HepG2 (cell line): Measurements from ENCODE around the gene FOXA1. TPM values are rescaled to one million over a fixed set of nuclear protein-coding genes. Genes with fewer than 3 reads are reported as not detected.

Experiments
- ATF7-NPFF ChIP-seq: sonication (generic); formaldehyde crosslinking; IDR thresholded peaks from 2 replicates; pipeline ENCODE4 v1.8.1; 2023; ENCODE audit warnings: mild to moderate bottlenecking, low read depth, missing genetic modification reagents, moderate library complexity
- FIP1L1 ChIP-seq: fragments of 200-400 bp; formaldehyde crosslinking; IDR thresholded peaks from 2 replicates; pipeline ENCODE4 v1.6.1; 2018; ENCODE audit warnings: low read depth, mild to moderate bottlenecking, low read length, moderate library complexity, borderline replicate concordance; ENCODE audit not compliant: insufficient read depth
- FOXK1 ChIP-seq: sonication (generic); formaldehyde crosslinking; IDR thresholded peaks from 2 replicates; pipeline ENCODE4 v1.4.0; 2020; ENCODE audit warnings: low read depth, missing genetic modification reagents, borderline replicate concordance
- JUN ChIP-seq: sonication (generic); formaldehyde crosslinking; IDR thresholded peaks from 2 replicates; pipeline ENCODE4 v1.4.0; 2020; ENCODE audit warnings: mild to moderate bottlenecking, missing genetic modification reagents
- MED1 ChIP-seq: sonication (generic); formaldehyde crosslinking; IDR thresholded peaks from 2 replicates; pipeline ENCODE4 v1.4.0; 2020; ENCODE audit warnings: missing genetic modification reagents
- PHF21A ChIP-seq: sonication (generic); formaldehyde crosslinking; IDR thresholded peaks from 2 replicates; pipeline ENCODE4 v1.5.0; 2020; ENCODE audit warnings: mild to moderate bottlenecking, missing genetic modification reagents
- POLR2G ChIP-seq: fragments of 200-400 bp; formaldehyde crosslinking; IDR thresholded peaks from 2 replicates; pipeline ENCODE4 v1.6.1; 2018; ENCODE audit warnings: mild to moderate bottlenecking, low read depth, low read length, moderate library complexity
- THYN1 ChIP-seq: sonication (generic); formaldehyde crosslinking; IDR thresholded peaks from 2 replicates; pipeline ENCODE4 v1.8.1; 2023; ENCODE audit warnings: low read depth, mild to moderate bottlenecking, moderate library complexity, missing genetic modification reagents, borderline replicate concordance
- ZNF34 ChIP-seq: sonication (generic); formaldehyde crosslinking; IDR thresholded peaks from 2 replicates; pipeline ENCODE4 v1.4.0; 2020; ENCODE audit warnings: mild to moderate bottlenecking, missing genetic modification reagents, borderline replicate concordance
- ZNF484 ChIP-seq: sonication (generic); formaldehyde crosslinking; IDR thresholded peaks from 2 replicates; pipeline ENCODE4 v1.5.1; 2020; ENCODE audit warnings: mild to moderate bottlenecking, low read depth, missing genetic modification reagents, borderline replicate concordance
- ZNF501 ChIP-seq: sonication (generic); formaldehyde crosslinking; IDR thresholded peaks from 2 replicates; pipeline ENCODE4 v1.5.1; 2020; ENCODE audit warnings: mild to moderate bottlenecking, moderate library complexity, missing genetic modification reagents
- polyA plus RNA-seq, 8 experiments: library from polyadenylated mRNA; depleted of rRNA in 3 of 8; stranded (reverse) in 7 of 8; unstranded in 1 of 8; fragments of >200 nt; fragmentation: Illumina TruSeq in 4 of 8; extraction: Trizol in 4 of 8; gene quantifications; 2 replicates each; pipeline versions ENCODE4 v1.2.1 to v1.2.3, GENCODE V29; 2011 to 2016; ENCODE audit warnings: low read depth in 4 of 8, missing spikeins in 1 of 8, mixed read lengths in 1 of 8; ENCODE audit not compliant: insufficient read depth in 1 of 8
- total RNA-seq, 5 experiments: library from RNA; depleted of rRNA; stranded (reverse); fragments of >200 nt; fragmentation: Illumina TruSeq; extraction: Trizol; gene quantifications; 2 replicates each; pipeline ENCODE4 v1.2.3, GENCODE V29; 2016; ENCODE audit warnings: low read depth in 1 of 5
- TF ChIP-seq, protein P1 (sequence below): sonication (generic); formaldehyde crosslinking; IDR thresholded peaks from 2 replicates; pipeline ENCODE4 v1.8.1; 2022; ENCODE audit warnings: mild to moderate bottlenecking, missing genetic modification reagents
- TF ChIP-seq, protein P2 (sequence below): sonication (generic); formaldehyde crosslinking; IDR thresholded peaks from 2 replicates; pipeline ENCODE4 v1.4.0; 2020; ENCODE audit warnings: missing genetic modification reagents
- TF ChIP-seq, protein P3 (sequence below): sonication (generic); formaldehyde crosslinking; IDR thresholded peaks from 2 replicates; pipeline ENCODE4 v1.9.0; 2021; ENCODE audit warnings: mild to moderate bottlenecking, missing genetic modification reagents
- TF ChIP-seq, protein P4 (sequence below): sonication (generic); formaldehyde crosslinking; IDR thresholded peaks from 2 replicates; pipeline ENCODE4 v1.4.0; 2020; ENCODE audit warnings: missing genetic modification reagents
- TF ChIP-seq, protein P5 (sequence below): sonication (generic); formaldehyde crosslinking; IDR thresholded peaks from 2 replicates; pipeline ENCODE4 v1.4.0; 2020; ENCODE audit warnings: missing genetic modification reagents

The FOXA1 gene
- total and polyA plus RNA-seq, 2 of the 13 experiments (the other 11 are each of a cell fraction or from before 2014, with no cell fraction given): 43.4 to 58.6 TPM

DNA sequence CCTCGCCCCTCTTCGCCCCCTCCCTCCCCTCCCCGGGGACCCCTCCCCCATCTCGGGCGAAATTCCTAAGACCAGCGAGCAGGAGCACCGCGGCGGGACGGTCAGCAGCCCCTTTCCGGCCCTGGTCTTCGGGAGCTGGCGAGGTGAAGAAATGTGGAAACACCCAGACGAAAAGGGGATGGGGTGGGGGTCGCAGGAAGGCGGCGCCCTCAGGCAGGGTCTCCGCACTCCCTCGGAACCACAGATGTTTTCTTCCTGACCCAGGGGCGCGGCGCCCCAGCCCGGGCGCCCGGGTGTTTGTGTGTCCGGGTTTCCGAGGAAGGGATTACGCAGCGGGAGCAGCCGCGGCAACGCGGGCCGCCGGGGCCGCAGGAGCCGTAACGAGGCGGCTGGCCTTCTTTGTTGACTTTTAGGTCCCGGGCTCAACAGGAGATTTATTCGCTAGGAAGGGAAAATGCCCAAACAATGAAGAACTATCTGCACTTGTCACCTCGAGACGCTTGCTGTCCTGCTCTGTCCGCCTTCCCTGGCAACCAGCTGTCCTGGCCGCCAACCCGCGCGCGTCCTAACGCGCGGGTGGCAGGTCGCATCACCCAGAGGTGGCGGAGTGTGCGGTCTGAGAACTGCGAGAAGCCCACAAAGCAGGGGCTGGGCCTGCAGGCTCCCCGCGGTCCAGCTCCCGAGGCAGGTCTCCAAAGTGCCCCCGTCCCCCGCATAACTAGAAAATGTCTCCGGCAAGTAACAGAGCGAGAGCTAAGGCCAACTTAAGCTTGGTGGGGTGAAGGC is 7.0 kb downstream of the FOXA1 start (continued):
- TF ChIP-seq FIP1L1: 0 out of 2 replicates have a peak, but pooled peaks have one; percentile 13
- TF ChIP-seq MED1: peak; percentile 55
- TF ChIP-seq, protein P1, sequence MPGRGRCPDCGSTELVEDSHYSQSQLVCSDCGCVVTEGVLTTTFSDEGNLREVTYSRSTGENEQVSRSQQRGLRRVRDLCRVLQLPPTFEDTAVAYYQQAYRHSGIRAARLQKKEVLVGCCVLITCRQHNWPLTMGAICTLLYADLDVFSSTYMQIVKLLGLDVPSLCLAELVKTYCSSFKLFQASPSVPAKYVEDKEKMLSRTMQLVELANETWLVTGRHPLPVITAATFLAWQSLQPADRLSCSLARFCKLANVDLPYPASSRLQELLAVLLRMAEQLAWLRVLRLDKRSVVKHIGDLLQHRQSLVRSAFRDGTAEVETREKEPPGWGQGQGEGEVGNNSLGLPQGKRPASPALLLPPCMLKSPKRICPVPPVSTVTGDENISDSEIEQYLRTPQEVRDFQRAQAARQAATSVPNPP (CRISPR knock-in tag): no peak
- TF ChIP-seq, protein P2, sequence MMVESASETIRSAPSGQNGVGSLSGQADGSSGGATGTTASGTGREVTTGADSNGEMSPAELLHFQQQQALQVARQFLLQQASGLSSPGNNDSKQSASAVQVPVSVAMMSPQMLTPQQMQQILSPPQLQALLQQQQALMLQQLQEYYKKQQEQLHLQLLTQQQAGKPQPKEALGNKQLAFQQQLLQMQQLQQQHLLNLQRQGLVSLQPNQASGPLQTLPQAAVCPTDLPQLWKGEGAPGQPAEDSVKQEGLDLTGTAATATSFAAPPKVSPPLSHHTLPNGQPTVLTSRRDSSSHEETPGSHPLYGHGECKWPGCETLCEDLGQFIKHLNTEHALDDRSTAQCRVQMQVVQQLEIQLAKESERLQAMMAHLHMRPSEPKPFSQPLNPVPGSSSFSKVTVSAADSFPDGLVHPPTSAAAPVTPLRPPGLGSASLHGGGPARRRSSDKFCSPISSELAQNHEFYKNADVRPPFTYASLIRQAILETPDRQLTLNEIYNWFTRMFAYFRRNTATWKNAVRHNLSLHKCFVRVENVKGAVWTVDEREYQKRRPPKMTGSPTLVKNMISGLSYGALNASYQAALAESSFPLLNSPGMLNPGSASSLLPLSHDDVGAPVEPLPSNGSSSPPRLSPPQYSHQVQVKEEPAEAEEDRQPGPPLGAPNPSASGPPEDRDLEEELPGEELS (CRISPR knock-in tag): peak; percentile 30; the same call in 1 of the 2 replicates
- TF ChIP-seq JUN (CRISPR knock-in tag): no peak
- no peak for TF ChIP-seq ZNF34
- TF ChIP-seq PHF21A: peak; percentile 91
- peak; percentile 65 for TF ChIP-seq FOXK1
- TF ChIP-seq THYN1 (CRISPR knock-in tag): peak; percentile 91; the same call in 1 of the 2 replicates
- TF ChIP-seq POLR2G: peak; percentile 91
- TF ChIP-seq, protein P3, sequence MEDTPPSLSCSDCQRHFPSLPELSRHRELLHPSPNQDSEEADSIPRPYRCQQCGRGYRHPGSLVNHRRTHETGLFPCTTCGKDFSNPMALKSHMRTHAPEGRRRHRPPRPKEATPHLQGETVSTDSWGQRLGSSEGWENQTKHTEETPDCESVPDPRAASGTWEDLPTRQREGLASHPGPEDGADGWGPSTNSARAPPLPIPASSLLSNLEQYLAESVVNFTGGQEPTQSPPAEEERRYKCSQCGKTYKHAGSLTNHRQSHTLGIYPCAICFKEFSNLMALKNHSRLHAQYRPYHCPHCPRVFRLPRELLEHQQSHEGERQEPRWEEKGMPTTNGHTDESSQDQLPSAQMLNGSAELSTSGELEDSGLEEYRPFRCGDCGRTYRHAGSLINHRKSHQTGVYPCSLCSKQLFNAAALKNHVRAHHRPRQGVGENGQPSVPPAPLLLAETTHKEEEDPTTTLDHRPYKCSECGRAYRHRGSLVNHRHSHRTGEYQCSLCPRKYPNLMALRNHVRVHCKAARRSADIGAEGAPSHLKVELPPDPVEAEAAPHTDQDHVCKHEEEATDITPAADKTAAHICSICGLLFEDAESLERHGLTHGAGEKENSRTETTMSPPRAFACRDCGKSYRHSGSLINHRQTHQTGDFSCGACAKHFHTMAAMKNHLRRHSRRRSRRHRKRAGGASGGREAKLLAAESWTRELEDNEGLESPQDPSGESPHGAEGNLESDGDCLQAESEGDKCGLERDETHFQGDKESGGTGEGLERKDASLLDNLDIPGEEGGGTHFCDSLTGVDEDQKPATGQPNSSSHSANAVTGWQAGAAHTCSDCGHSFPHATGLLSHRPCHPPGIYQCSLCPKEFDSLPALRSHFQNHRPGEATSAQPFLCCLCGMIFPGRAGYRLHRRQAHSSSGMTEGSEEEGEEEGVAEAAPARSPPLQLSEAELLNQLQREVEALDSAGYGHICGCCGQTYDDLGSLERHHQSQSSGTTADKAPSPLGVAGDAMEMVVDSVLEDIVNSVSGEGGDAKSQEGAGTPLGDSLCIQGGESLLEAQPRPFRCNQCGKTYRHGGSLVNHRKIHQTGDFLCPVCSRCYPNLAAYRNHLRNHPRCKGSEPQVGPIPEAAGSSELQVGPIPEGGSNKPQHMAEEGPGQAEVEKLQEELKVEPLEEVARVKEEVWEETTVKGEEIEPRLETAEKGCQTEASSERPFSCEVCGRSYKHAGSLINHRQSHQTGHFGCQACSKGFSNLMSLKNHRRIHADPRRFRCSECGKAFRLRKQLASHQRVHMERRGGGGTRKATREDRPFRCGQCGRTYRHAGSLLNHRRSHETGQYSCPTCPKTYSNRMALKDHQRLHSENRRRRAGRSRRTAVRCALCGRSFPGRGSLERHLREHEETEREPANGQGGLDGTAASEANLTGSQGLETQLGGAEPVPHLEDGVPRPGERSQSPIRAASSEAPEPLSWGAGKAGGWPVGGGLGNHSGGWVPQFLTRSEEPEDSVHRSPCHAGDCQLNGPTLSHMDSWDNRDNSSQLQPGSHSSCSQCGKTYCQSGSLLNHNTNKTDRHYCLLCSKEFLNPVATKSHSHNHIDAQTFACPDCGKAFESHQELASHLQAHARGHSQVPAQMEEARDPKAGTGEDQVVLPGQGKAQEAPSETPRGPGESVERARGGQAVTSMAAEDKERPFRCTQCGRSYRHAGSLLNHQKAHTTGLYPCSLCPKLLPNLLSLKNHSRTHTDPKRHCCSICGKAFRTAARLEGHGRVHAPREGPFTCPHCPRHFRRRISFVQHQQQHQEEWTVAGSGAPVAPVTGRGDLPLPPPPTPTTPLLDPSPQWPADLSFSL: peak; percentile 51; the same call in 1 of the 2 replicates
- TF ChIP-seq ZNF484 (CRISPR knock-in tag): no peak
- TF ChIP-seq, protein P4, sequence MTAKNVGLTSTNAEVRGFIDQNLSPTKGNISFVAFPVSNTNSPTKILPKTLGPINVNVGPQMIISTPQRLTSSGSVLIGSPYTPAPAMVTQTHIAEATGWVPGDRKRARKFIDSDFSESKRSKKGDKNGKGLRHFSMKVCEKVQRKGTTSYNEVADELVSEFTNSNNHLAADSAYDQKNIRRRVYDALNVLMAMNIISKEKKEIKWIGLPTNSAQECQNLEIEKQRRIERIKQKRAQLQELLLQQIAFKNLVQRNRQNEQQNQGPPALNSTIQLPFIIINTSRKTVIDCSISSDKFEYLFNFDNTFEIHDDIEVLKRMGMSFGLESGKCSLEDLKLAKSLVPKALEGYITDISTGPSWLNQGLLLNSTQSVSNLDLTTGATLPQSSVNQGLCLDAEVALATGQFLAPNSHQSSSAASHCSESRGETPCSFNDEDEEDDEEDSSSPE (CRISPR knock-in tag): peak; percentile 60
- TF ChIP-seq, protein P5, sequence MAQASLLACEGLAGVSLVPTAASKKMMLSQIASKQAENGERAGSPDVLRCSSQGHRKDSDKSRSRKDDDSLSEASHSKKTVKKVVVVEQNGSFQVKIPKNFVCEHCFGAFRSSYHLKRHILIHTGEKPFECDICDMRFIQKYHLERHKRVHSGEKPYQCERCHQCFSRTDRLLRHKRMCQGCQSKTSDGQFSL: no peak
- TF ChIP-seq ZNF501 (CRISPR knock-in tag): peak; percentile 99
- TF ChIP-seq ATF7-NPFF (CRISPR knock-in tag): peak; percentile 60
